ENCODE measurements around the gene RAB27B. TPM values are rescaled to one million over a fixed set of nuclear protein-coding genes. Genes with fewer than 3 reads are reported as not detected.

Gene RAB27B
- total and polyA plus RNA-seq, 2 of the 8 experiments (the other 6 are each of a cell fraction or from before 2014, with no cell fraction given): 0.05 to 0.60 TPM

DNA sequence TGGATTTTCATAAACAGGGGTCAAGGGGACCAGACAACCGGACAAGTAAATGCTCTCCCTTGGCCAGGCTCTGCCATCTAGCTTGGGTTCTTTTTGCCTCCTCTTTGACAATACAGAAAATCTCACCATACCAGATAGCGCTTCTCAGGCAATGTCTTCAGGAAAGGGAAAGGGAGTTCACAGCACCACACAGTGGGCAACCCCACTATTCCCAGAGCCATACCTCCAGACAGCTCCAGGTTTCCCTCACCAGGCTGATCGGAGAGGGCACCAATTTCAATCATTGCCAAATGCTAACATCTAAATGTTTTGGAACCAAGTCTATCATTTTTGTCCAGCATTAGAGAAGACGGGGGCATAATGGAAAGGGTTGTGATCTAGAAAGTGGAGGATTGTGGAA lies 102.9 kb downstream of the RAB27B start:
- Histone ChIP-seq H3K4me3 (ENCODE audit: extremely low read depth in 1 of 4, insufficient read depth in 2 of 4, low read depth in 3 of 4, low read length in 4 of 4) (no peak overlapping the region), H3K79me1 (ENCODE audit: low read depth, low read length) (no peaks in the 10 kb centered on the region), H3K27ac (ENCODE audit: low read depth, low read length) (no peak overlapping the region), H2AK5ac (ENCODE audit: low read depth, low read length) (no peak overlapping the region), H3K14ac (ENCODE audit: insufficient read length) (no peak overlapping the region), H2BK120ac (replicated peaks; ENCODE audit: low read depth, low read length) (no peak overlapping the region), H3K9ac (replicated peaks in 1 of 4; ENCODE audit: extremely low read depth in 1 of 4, low read depth in 3 of 4, low read length in 3 of 4) (no peak overlapping the region), H2BK5ac (ENCODE audit: low read depth, low read length) (no peak overlapping the region), H4K5ac (ENCODE audit: insufficient read length, low read depth, low read length) (no peak overlapping the region), H2AFZ (ENCODE audit: low read length) (no peak overlapping the region), H3K36me3 (ENCODE audit: control insufficient read depth in 2 of 4, insufficient read depth in 4 of 4, low read length in 3 of 4) (no peaks in the 10 kb centered on the region), H2BK12ac (ENCODE audit: low read depth, low read length) (no peak overlapping the region), H3K4ac (replicated peaks; ENCODE audit: insufficient read length, low read depth, low read length) (no peak overlapping the region), H3K56ac (replicated peaks; ENCODE audit: insufficient read length, low read depth, low read length) (no peak overlapping the region), H2BK20ac (ENCODE audit: low read length) (no peak overlapping the region), H3K79me2 (ENCODE audit: control insufficient read depth in 1 of 2, insufficient read depth in 2 of 2, low read length in 2 of 2) (no peaks in the 10 kb centered on the region), H3K4me1 (replicated peaks in 1 of 4; ENCODE audit: control insufficient read depth in 3 of 4, insufficient read depth in 4 of 4, low read length in 3 of 4) (no peaks in the 10 kb centered on the region), H4K20me1 (replicated peaks in 1 of 2; ENCODE audit: control insufficient read depth in 1 of 2, insufficient read depth in 2 of 2, low read length in 2 of 2) (no peaks in the 10 kb centered on the region), H3K18ac (ENCODE audit: extremely low read depth, low read length) (no peak overlapping the region), H4K8ac (ENCODE audit: extremely low read depth, insufficient read depth, low read length) (no peak overlapping the region), H3K4me2 (ENCODE audit: insufficient read depth in 1 of 2, low read depth in 2 of 2, low read length in 2 of 2) (no peak overlapping the region), H4K91ac (replicated peaks; ENCODE audit: insufficient read length, low read length) (no peak overlapping the region), H3K23ac (ENCODE audit: insufficient read length) (no peak overlapping the region), H3K23me2 (ENCODE audit: low read depth, low read length) (no peaks in the 10 kb centered on the region), H2BK15ac (ENCODE audit: low read length) (no peak overlapping the region), H3K27me3 (replicated peaks in 1 of 4; ENCODE audit: control insufficient read depth in 3 of 4, extremely low read depth in 1 of 4, insufficient read depth in 3 of 4, low read length in 3 of 4) (no peaks in the 10 kb centered on the region), H3K9me3 (ENCODE audit: insufficient read depth in 2 of 2, low read depth in 1 of 2, low read length in 1 of 2) (no peaks in the 10 kb centered on the region)
- 90% methylated on average over 4 of the region's 4 CpGs; no CpG with 5 or more reads in 1 of the 2 experiments for WGBS, 2 experiments (ENCODE audit: extremely low coverage in 1 of 2, insufficient coverage in 1 of 2, insufficient read length in 1 of 2, insufficient replicate concordance in 2 of 2, low coverage in 1 of 2, low lambda C conversion rate in 2 of 2, missing lambda C conversion rate in 1 of 2)
- POLR2A ChIA-PET (ENCODE audit: partially characterized antibody): no interaction called here
- DNase-seq (ENCODE audit: low read depth in 1 of 2, low spot score in 2 of 2) (no peak), FAIRE-seq (no peak)
- CTCF ChIA-PET (ENCODE audit: partially characterized antibody): interaction anchor here (0.7 to 1.2 kb wide), 3 partner anchors 10 to 490 kb away, joined by 3 to 5 read pairs (median 3); no protein-coding TSS in a partner anchor
- no peak for TF ChIP-seq CBX8 (IDR thresholded peaks at IDR 0.05; ENCODE audit: borderline replicate concordance, low read depth, low read length)
- TF ChIP-seq EP300 (IDR thresholded peaks at IDR 0.05; ENCODE audit: borderline replicate concordance in 1 of 2, low read depth in 2 of 2, low read length in 2 of 2): no peak
- TF ChIP-seq GTF2F1 (IDR thresholded peaks at IDR 0.05; ENCODE audit: borderline replicate concordance, low read depth, low read length): no peak
- no peak for TF ChIP-seq CREB1 (IDR thresholded peaks at IDR 0.05)
- peak; percentile 44 to 48; a peak in 3 of 4 replicates for TF ChIP-seq RAD21 (IDR thresholded peaks at IDR 0.05 in 1 of 2, conservative IDR thresholded peaks at IDR 0.05 in 1 of 2; ENCODE audit: low read depth in 2 of 2, low read length in 2 of 2)
- no peak for TF ChIP-seq SP2 (IDR thresholded peaks at IDR 0.05; ENCODE audit: low read length)
- TF ChIP-seq SP4 (IDR thresholded peaks at IDR 0.05; ENCODE audit: low read length): no peak
- no peak for TF ChIP-seq KDM4A (IDR thresholded peaks at IDR 0.05; ENCODE audit: low read depth, low read length, severe bottlenecking)
- no peak for TF ChIP-seq RNF2 (IDR thresholded peaks at IDR 0.05; ENCODE audit: borderline replicate concordance, low read depth, low read length, missing control alignments, poor library complexity, severe bottlenecking)
- TF ChIP-seq, protein P1, sequence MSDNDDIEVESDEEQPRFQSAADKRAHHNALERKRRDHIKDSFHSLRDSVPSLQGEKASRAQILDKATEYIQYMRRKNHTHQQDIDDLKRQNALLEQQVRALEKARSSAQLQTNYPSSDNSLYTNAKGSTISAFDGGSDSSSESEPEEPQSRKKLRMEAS (IDR thresholded peaks at IDR 0.05): no peak
- TF ChIP-seq TEAD4 (IDR thresholded peaks at IDR 0.05; ENCODE audit: low read depth, low read length): no peak
- TF ChIP-seq SIN3A (conservative IDR thresholded peaks at IDR 0.05 in 1 of 2, IDR thresholded peaks at IDR 0.05 in 1 of 2; ENCODE audit: low read depth in 1 of 2, low read length in 2 of 2): no peak
